HG02852 (cell line): ENCODE results near the gene RAB11FIP3.
"Not testable (repeated sequence)": the region's sequence is repeated elsewhere in the genome, so short reads cannot be mapped to it uniquely, and the experiment has no call there.

ENCODE experiments used
- ATAC-seq: cut with Tn5 transposase; IDR thresholded peaks from one replicate; pipeline ENCODE4 v1.9.1; 2021; ENCODE audit warnings: mild to moderate bottlenecking, moderate library complexity; ENCODE audit not compliant: unreplicated experiment

The RAB11FIP3 gene

GRCh38 chr16:492211-492875, 66.9 kb downstream of the RAB11FIP3 start:
- no peak for ATAC-seq

GRCh38 chr16:494676-495075, 69.2 kb downstream of the RAB11FIP3 start:
- ATAC-seq = not testable (repeated sequence)

- ATAC-seq = no peak
These were observed 69.8 kb downstream of the RAB11FIP3 start for GRCh38 chr16:495127-495748.

- no peak for ATAC-seq
These were observed 70.8 kb downstream of the RAB11FIP3 start for GRCh38 chr16:496097-496886.

GRCh38 chr16:497258-497657, 71.8 kb downstream of the RAB11FIP3 start:
- ATAC-seq = no peak

- ATAC-seq = no peak
These were observed 74.5 kb downstream of the RAB11FIP3 start for GRCh38 chr16:499924-500323.

GRCh38 chr16:500709-501108, 75.3 kb downstream of the RAB11FIP3 start:
- no peak for ATAC-seq

GRCh38 chr16:502179-502943, 76.9 kb downstream of the RAB11FIP3 start:
- ATAC-seq = no peak

GRCh38 chr16:503150-504071, 78.0 kb downstream of the RAB11FIP3 start:
- no peak for ATAC-seq

GRCh38 chr16:505479-506245, 80.2 kb downstream of the RAB11FIP3 start:
- no peak for ATAC-seq

- no peak for ATAC-seq
These were observed 80.7 kb downstream of the RAB11FIP3 start for GRCh38 chr16:506246-506546.

- ATAC-seq = not testable (repeated sequence)
These were observed 82.1 kb downstream of the RAB11FIP3 start for GRCh38 chr16:507527-507926.

- ATAC-seq = no peak
These were observed 82.5 kb downstream of the RAB11FIP3 start for GRCh38 chr16:507996-508395.

GRCh38 chr16:508884-509736, 83.7 kb downstream of the RAB11FIP3 start:
- ATAC-seq = no peak

- ATAC-seq = no peak
These were observed 84.8 kb downstream of the RAB11FIP3 start for GRCh38 chr16:510066-510825.

GRCh38 chr16:512802-513201, 87.4 kb downstream of the RAB11FIP3 start:
- no peak for ATAC-seq

- ATAC-seq = no peak
These were observed 88.5 kb downstream of the RAB11FIP3 start for GRCh38 chr16:513950-514349.
